IPS-18c (cell line): ENCODE measurements around the gene MYO18A.

Experiments
- H3K4me3 ChIP-seq: 2 replicates; pipeline ENCODE4 v1.7.0; 2013; ENCODE audit warnings: low read depth, mild to moderate bottlenecking, low read length, moderate library complexity; ENCODE audit not compliant: insufficient read depth
- H3K9me3 ChIP-seq: one replicate; pipeline ENCODE4 v1.6.1; 2013; ENCODE audit warnings: mild to moderate bottlenecking, low read length, moderate library complexity; ENCODE audit not compliant: control insufficient read depth, insufficient read depth

The MYO18A gene

GRCh38 chr17:29066047-29066446 lies 114.2 kb downstream of the MYO18A start:
- Histone ChIP-seq H3K4me3 (no peak overlapping the region), H3K9me3 (peaks cover 2% of the 10 kb centered on the region)

GRCh38 chr17:29063992-29064391 lies 116.2 kb downstream of the MYO18A start:
- Histone ChIP-seq H3K9me3 (peaks cover 2% of the 10 kb centered on the region), H3K4me3 (no peak overlapping the region)

- Histone ChIP-seq H3K9me3 (no peaks in the 10 kb centered on the region), H3K4me3 (no peak overlapping the region)
Observed at GRCh38 chr17:29062215-29062614, 118.0 kb downstream of the MYO18A start.

- H3K4me3 ChIP-seq, result no peak overlapping the region
- no peaks in the 10 kb centered on the region for H3K9me3 ChIP-seq
Observed at GRCh38 chr17:29061036-29061435, 119.2 kb downstream of the MYO18A start.

GRCh38 chr17:29060475-29060874 lies 119.7 kb downstream of the MYO18A start:
- Histone ChIP-seq H3K9me3 (no peaks in the 10 kb centered on the region), H3K4me3 (no peak overlapping the region)

- Histone ChIP-seq H3K4me3 (no peak overlapping the region), H3K9me3 (no peaks in the 10 kb centered on the region)
Observed at GRCh38 chr17:29059281-29059680, 120.9 kb downstream of the MYO18A start.

- Histone ChIP-seq H3K4me3 (no peak overlapping the region), H3K9me3 (no peaks in the 10 kb centered on the region)
Observed at GRCh38 chr17:29058391-29058790, 121.8 kb downstream of the MYO18A start.

- no peaks in the 10 kb centered on the region for H3K9me3 ChIP-seq
- no peak overlapping the region for H3K4me3 ChIP-seq
Observed at GRCh38 chr17:29057361-29057760, 122.8 kb downstream of the MYO18A start.

GRCh38 chr17:29054835-29055234 lies 125.4 kb downstream of the MYO18A start:
- no peak overlapping the region for H3K4me3 ChIP-seq

GRCh38 chr17:29051731-29052130 lies 128.5 kb downstream of the MYO18A start:
- no peaks in the 10 kb centered on the region for H3K9me3 ChIP-seq
- H3K4me3 ChIP-seq, result no peak overlapping the region; the same call in 1 of the 2 replicates

More at GRCh38 chr17:29054835-29055234, 125.4 kb downstream of the MYO18A start:
- H3K9me3 ChIP-seq, result no peaks in the 10 kb centered on the region

GRCh38 chr17:29051194-29051593 lies 129.0 kb downstream of the MYO18A start:
- H3K9me3 ChIP-seq, result no peaks in the 10 kb centered on the region

GRCh38 chr17:29050176-29050575 lies 130.0 kb downstream of the MYO18A start:
- H3K4me3 ChIP-seq, result no peak overlapping the region
- H3K9me3 ChIP-seq, result no peaks in the 10 kb centered on the region

More at GRCh38 chr17:29051194-29051593, 129.0 kb downstream of the MYO18A start:
- H3K4me3 ChIP-seq, result no peak overlapping the region

- H3K4me3 ChIP-seq, result no peak overlapping the region
- no peaks in the 10 kb centered on the region for H3K9me3 ChIP-seq
Observed at GRCh38 chr17:29049541-29050145, 130.6 kb downstream of the MYO18A start.

GRCh38 chr17:29048440-29049368 lies 131.5 kb downstream of the MYO18A start:
- no peaks in the 10 kb centered on the region for H3K9me3 ChIP-seq
- no peak overlapping the region for H3K4me3 ChIP-seq

GRCh38 chr17:29046473-29046839 lies 133.7 kb downstream of the MYO18A start:
- H3K9me3 ChIP-seq, result no peaks in the 10 kb centered on the region
- no peak overlapping the region for H3K4me3 ChIP-seq

- H3K9me3 ChIP-seq, result no peaks in the 10 kb centered on the region
- no peak overlapping the region for H3K4me3 ChIP-seq
Observed at GRCh38 chr17:29045734-29046472, 134.3 kb downstream of the MYO18A start.

- no peak overlapping the region for H3K4me3 ChIP-seq
- H3K9me3 ChIP-seq, result no peaks in the 10 kb centered on the region
Observed at GRCh38 chr17:29045026-29045425, 135.2 kb downstream of the MYO18A start.
